Measurements from ENCODE around the gene PAPPA2. TPM values are rescaled to one million over a fixed set of nuclear protein-coding genes. Genes with fewer than 3 reads are reported as not detected.

Gene PAPPA2
- total RNA-seq, 5 donors from 2014 or later (not counting 1 experiment from before 2014, with no cell fraction given), result 0.03 to 0.06 TPM; not detected in 3

- no peaks in the 10 kb centered on the region for H3K4me1 Mint-ChIP-seq
- Histone ChIP-seq H3K27me3 (replicated peaks in 1 of 2; ENCODE audit: control insufficient read depth in 2 of 2, extremely low read depth in 1 of 2, insufficient read depth in 2 of 2, low read length in 1 of 2) (no peaks in the 10 kb centered on the region), H3K36me3 (ENCODE audit: control insufficient read depth in 2 of 2, extremely low read depth in 1 of 2, insufficient read depth in 1 of 2, low read length in 1 of 2) (no peaks in the 10 kb centered on the region), H3K4me1 (ENCODE audit: control insufficient read depth in 1 of 2, extremely low read depth in 1 of 2, insufficient read depth in 2 of 2, low read length in 2 of 2) (no peaks in the 10 kb centered on the region), H3K27ac (ENCODE audit: low read length) (no peak overlapping the region), H3K9me3 (no peaks in the 10 kb centered on the region), H3K4me3 (ENCODE audit: control insufficient read depth in 1 of 2, extremely low read depth in 1 of 2, low read length in 1 of 2) (no peak overlapping the region)
- H3K27ac Mint-ChIP-seq, result no peak overlapping the region
- peaks cover 3 to 26% (median 6%) of the 10 kb centered on the region in 3 donors for H3K9me3 Mint-ChIP-seq
- no CpG with 5 or more reads among the region's 3 CpGs for WGBS (ENCODE audit: insufficient coverage)
- ChIA-PET CTCF (no interaction called here), POLR2A (no interaction called here)
- ATAC-seq (replicated peaks in 1 of 4) (no peak), DNase-seq (no peak)
- peaks cover 0 to 3% of the 10 kb centered on the region in 2 donors for H3K27me3 Mint-ChIP-seq
- no peak overlapping the region for H3K4me3 Mint-ChIP-seq
- no peaks in the 10 kb centered on the region for H3K36me3 Mint-ChIP-seq
Measured at GRCh38 chr1:176541663-176542062, 78.7 kb downstream of the PAPPA2 start.

- H3K4me1 Mint-ChIP-seq, result no peaks in the 10 kb centered on the region
- peaks cover 0 to 3% of the 10 kb centered on the region in 2 donors for H3K27me3 Mint-ChIP-seq
- peaks cover 3 to 26% (median 6%) of the 10 kb centered on the region in 3 donors for H3K9me3 Mint-ChIP-seq
- H3K4me3 ChIP-seq (ENCODE audit: control insufficient read depth in 1 of 2, extremely low read depth in 1 of 2, low read length in 1 of 2), result no peak overlapping the region
- no peak overlapping the region for H3K27ac Mint-ChIP-seq
- H3K9me3 ChIP-seq, result no peaks in the 10 kb centered on the region
- DNase-seq (no peak), ATAC-seq (replicated peaks in 1 of 4) (no peak)
- H3K4me1 ChIP-seq (ENCODE audit: control insufficient read depth in 1 of 2, extremely low read depth in 1 of 2, insufficient read depth in 2 of 2, low read length in 2 of 2), result no peaks in the 10 kb centered on the region
- H3K36me3 Mint-ChIP-seq, result no peaks in the 10 kb centered on the region
- no CpG with 5 or more reads among the region's 2 CpGs for WGBS (ENCODE audit: insufficient coverage)
- ChIA-PET POLR2A (no interaction called here), CTCF (interaction anchor here in 1 of 2 donors (0.5 kb wide), 1 partner anchor 53 kb away, joined by 4 read pairs; no protein-coding TSS in a partner anchor)
- no peaks in the 10 kb centered on the region for H3K36me3 ChIP-seq (ENCODE audit: control insufficient read depth in 2 of 2, extremely low read depth in 1 of 2, insufficient read depth in 1 of 2, low read length in 1 of 2)
- no peaks in the 10 kb centered on the region for H3K27me3 ChIP-seq (replicated peaks in 1 of 2; ENCODE audit: control insufficient read depth in 2 of 2, extremely low read depth in 1 of 2, insufficient read depth in 2 of 2, low read length in 1 of 2)
- H3K4me3 Mint-ChIP-seq, result no peak overlapping the region
- no peak overlapping the region for H3K27ac ChIP-seq (ENCODE audit: low read length)
Measured at GRCh38 chr1:176542352-176542751, 79.4 kb downstream of the PAPPA2 start.

- POLR2A ChIA-PET, result no interaction called here
- Histone ChIP-seq H3K9me3 (no peaks in the 10 kb centered on the region), H3K27me3 (replicated peaks in 1 of 2; ENCODE audit: control insufficient read depth in 2 of 2, extremely low read depth in 1 of 2, insufficient read depth in 2 of 2, low read length in 1 of 2) (no peaks in the 10 kb centered on the region), H3K27ac (ENCODE audit: low read length) (no peak overlapping the region), H3K4me3 (ENCODE audit: control insufficient read depth in 1 of 2, extremely low read depth in 1 of 2, low read length in 1 of 2) (no peak overlapping the region), H3K4me1 (ENCODE audit: control insufficient read depth in 1 of 2, extremely low read depth in 1 of 2, insufficient read depth in 2 of 2, low read length in 2 of 2) (no peaks in the 10 kb centered on the region), H3K36me3 (ENCODE audit: control insufficient read depth in 2 of 2, extremely low read depth in 1 of 2, insufficient read depth in 1 of 2, low read length in 1 of 2) (no peaks in the 10 kb centered on the region)
- no peak for ATAC-seq (replicated peaks in 1 of 4)
- H3K36me3 Mint-ChIP-seq, result no peaks in the 10 kb centered on the region
- peaks cover 2 to 16% (median 6%) of the 10 kb centered on the region in 3 donors for H3K9me3 Mint-ChIP-seq
- no peak overlapping the region for H3K4me3 Mint-ChIP-seq
- no peak for DNase-seq
- CTCF ChIA-PET, result no interaction called here
- WGBS (ENCODE audit: insufficient coverage), result no CpG with 5 or more reads among the region's 2 CpGs
- no peaks in the 10 kb centered on the region for H3K4me1 Mint-ChIP-seq
- peaks cover 0 to 3% of the 10 kb centered on the region in 2 donors for H3K27me3 Mint-ChIP-seq
- no peak overlapping the region for H3K27ac Mint-ChIP-seq
Measured at GRCh38 chr1:176543360-176544129, 80.6 kb downstream of the PAPPA2 start.

GRCh38 chr1:176545034-176545639, 82.2 kb downstream of the PAPPA2 start:
- Histone ChIP-seq H3K4me3 (ENCODE audit: control insufficient read depth in 1 of 2, extremely low read depth in 1 of 2, low read length in 1 of 2) (no peak overlapping the region), H3K27me3 (replicated peaks in 1 of 2; ENCODE audit: control insufficient read depth in 2 of 2, extremely low read depth in 1 of 2, insufficient read depth in 2 of 2, low read length in 1 of 2) (no peaks in the 10 kb centered on the region), H3K4me1 (ENCODE audit: control insufficient read depth in 1 of 2, extremely low read depth in 1 of 2, insufficient read depth in 2 of 2, low read length in 2 of 2) (no peaks in the 10 kb centered on the region), H3K9me3 (no peaks in the 10 kb centered on the region), H3K36me3 (ENCODE audit: control insufficient read depth in 2 of 2, extremely low read depth in 1 of 2, insufficient read depth in 1 of 2, low read length in 1 of 2) (no peaks in the 10 kb centered on the region), H3K27ac (ENCODE audit: low read length) (no peak overlapping the region)
- no peak overlapping the region for H3K27ac Mint-ChIP-seq
- H3K4me3 Mint-ChIP-seq, result no peak overlapping the region
- POLR2A ChIA-PET, result no interaction called here
- DNase-seq, result no peak
- WGBS (ENCODE audit: insufficient coverage), result no CpG with 5 or more reads among the region's 4 CpGs
- H3K36me3 Mint-ChIP-seq, result no peaks in the 10 kb centered on the region
- no peaks in the 10 kb centered on the region for H3K4me1 Mint-ChIP-seq
- peaks cover 0 to 3% of the 10 kb centered on the region in 2 donors for H3K27me3 Mint-ChIP-seq
- CTCF ChIA-PET, result no interaction called here
- ATAC-seq (replicated peaks in 1 of 4), result no peak
- peaks cover 1 to 9% (median 4%) of the 10 kb centered on the region in 3 donors for H3K9me3 Mint-ChIP-seq

- Mint-ChIP-seq H3K36me3 (no peaks in the 10 kb centered on the region), H3K27me3 (peaks cover 6 to 9% of the 10 kb centered on the region in 2 donors), H3K9me3 (peaks cover 0 to 5% (median 0%) of the 10 kb centered on the region in 3 donors), H3K4me3 (no peak overlapping the region), H3K27ac (no peak overlapping the region), H3K4me1 (no peaks in the 10 kb centered on the region)
- no peaks in the 10 kb centered on the region for H3K27me3 ChIP-seq (replicated peaks in 1 of 2; ENCODE audit: control insufficient read depth in 2 of 2, extremely low read depth in 1 of 2, insufficient read depth in 2 of 2, low read length in 1 of 2)
- WGBS (ENCODE audit: insufficient coverage), result no CpG with 5 or more reads among the region's 1 CpG
- no peaks in the 10 kb centered on the region for H3K36me3 ChIP-seq (ENCODE audit: control insufficient read depth in 2 of 2, extremely low read depth in 1 of 2, insufficient read depth in 1 of 2, low read length in 1 of 2)
- no peaks in the 10 kb centered on the region for H3K4me1 ChIP-seq (ENCODE audit: control insufficient read depth in 1 of 2, extremely low read depth in 1 of 2, insufficient read depth in 2 of 2, low read length in 2 of 2)
- no peak for DNase-seq
- H3K27ac ChIP-seq (ENCODE audit: low read length), result no peak overlapping the region
- ATAC-seq (replicated peaks in 1 of 4), result no peak
- no peak overlapping the region for H3K4me3 ChIP-seq (ENCODE audit: control insufficient read depth in 1 of 2, extremely low read depth in 1 of 2, low read length in 1 of 2)
- H3K9me3 ChIP-seq, result no peaks in the 10 kb centered on the region
- ChIA-PET CTCF (no interaction called here), POLR2A (no interaction called here)
Measured at GRCh38 chr1:176546825-176547224, 83.8 kb downstream of the PAPPA2 start.

GRCh38 chr1:176551146-176551545, 88.2 kb downstream of the PAPPA2 start:
- H3K9me3 Mint-ChIP-seq, result peaks cover 0 to 4% (median 0%) of the 10 kb centered on the region in 3 donors
- H3K4me1 ChIP-seq (ENCODE audit: control insufficient read depth in 1 of 2, extremely low read depth in 1 of 2, insufficient read depth in 2 of 2, low read length in 2 of 2), result no peaks in the 10 kb centered on the region
- H3K4me1 Mint-ChIP-seq, result peaks cover 0 to 5% (median 0%) of the 10 kb centered on the region in 3 donors
- no peak overlapping the region for H3K4me3 Mint-ChIP-seq
- DNase-seq (no peak), ATAC-seq (replicated peaks in 1 of 4) (no peak)
- H3K27me3 Mint-ChIP-seq, result peaks cover 28 to 31% of the 10 kb centered on the region in 2 donors
- H3K27ac Mint-ChIP-seq, result no peak overlapping the region
- WGBS (ENCODE audit: insufficient coverage), result 72% methylated on average over 5 of the region's 6 CpGs
- H3K9me3 ChIP-seq, result no peaks in the 10 kb centered on the region
- no peak overlapping the region for H3K4me3 ChIP-seq (ENCODE audit: control insufficient read depth in 1 of 2, extremely low read depth in 1 of 2, low read length in 1 of 2)
- H3K27ac ChIP-seq (ENCODE audit: low read length), result no peak overlapping the region
- ChIA-PET CTCF (no interaction called here), POLR2A (no interaction called here)
- H3K36me3 ChIP-seq (ENCODE audit: control insufficient read depth in 2 of 2, extremely low read depth in 1 of 2, insufficient read depth in 1 of 2, low read length in 1 of 2), result no peaks in the 10 kb centered on the region
- no peaks in the 10 kb centered on the region for H3K36me3 Mint-ChIP-seq
- H3K27me3 ChIP-seq (replicated peaks in 1 of 2; ENCODE audit: control insufficient read depth in 2 of 2, extremely low read depth in 1 of 2, insufficient read depth in 2 of 2, low read length in 1 of 2), result peaks cover 0 to 7% of the 10 kb centered on the region in 2 experiments
